Muscle layer of duodenum (tissue), 2 donors: ENCODE results near the gene HS6ST1.
"Not testable (repeated sequence)": the region's sequence is repeated elsewhere in the genome, so short reads cannot be mapped to it uniquely, and the experiment has no call there.

Experiments
- H3K27ac ChIP-seq: one replicate; pipeline ENCODE4 v1.7.0; 2013; ENCODE audit warnings: mild to moderate bottlenecking, low read length
- H3K27me3 ChIP-seq: one replicate; pipeline ENCODE4 v1.7.0; 2013; ENCODE audit warnings: low read depth, mild to moderate bottlenecking, control low read depth, low read length
- H3K36me3 ChIP-seq, 2 donors: one replicate each; pipeline ENCODE4 v1.7.0; 2013; ENCODE audit warnings: low read length in 2 of 2, control low read depth in 1 of 2, mild to moderate bottlenecking in 1 of 2; ENCODE audit not compliant: insufficient read depth in 2 of 2, control insufficient read depth in 1 of 2
- H3K4me1 ChIP-seq, 2 donors: one replicate each; pipeline ENCODE4 v1.7.0; 2013; ENCODE audit warnings: low read length in 2 of 2, mild to moderate bottlenecking in 2 of 2, control low read depth in 1 of 2, moderate library complexity in 1 of 2; ENCODE audit not compliant: insufficient read depth in 2 of 2, control insufficient read depth in 1 of 2
- H3K4me3 ChIP-seq, 2 donors: one replicate each; pipeline ENCODE4 v1.7.0; 2013; ENCODE audit warnings: low read length in 2 of 2, low read depth in 1 of 2, mild to moderate bottlenecking in 1 of 2
- H3K9me3 ChIP-seq, 2 donors: one replicate each; pipeline ENCODE4 v1.7.0; 2013; ENCODE audit warnings: low read length in 2 of 2, control low read depth in 1 of 2, mild to moderate bottlenecking in 1 of 2; ENCODE audit not compliant: control insufficient read depth in 1 of 2
- donor health status: healthy.

Gene HS6ST1

GRCh38 chr2:128320192-128320905 is 1.7 kb upstream of the HS6ST1 start:
- H3K4me3 ChIP-seq = no peak overlapping the region
- H3K9me3 ChIP-seq = no peaks in the 10 kb centered on the region
- H3K27ac ChIP-seq = no peak overlapping the region
- H3K36me3 ChIP-seq = no peaks in the 10 kb centered on the region
- peaks cover 0 to 28% of the 10 kb centered on the region in 2 donors for H3K4me1 ChIP-seq
- no peaks in the 10 kb centered on the region for H3K27me3 ChIP-seq

DNA sequence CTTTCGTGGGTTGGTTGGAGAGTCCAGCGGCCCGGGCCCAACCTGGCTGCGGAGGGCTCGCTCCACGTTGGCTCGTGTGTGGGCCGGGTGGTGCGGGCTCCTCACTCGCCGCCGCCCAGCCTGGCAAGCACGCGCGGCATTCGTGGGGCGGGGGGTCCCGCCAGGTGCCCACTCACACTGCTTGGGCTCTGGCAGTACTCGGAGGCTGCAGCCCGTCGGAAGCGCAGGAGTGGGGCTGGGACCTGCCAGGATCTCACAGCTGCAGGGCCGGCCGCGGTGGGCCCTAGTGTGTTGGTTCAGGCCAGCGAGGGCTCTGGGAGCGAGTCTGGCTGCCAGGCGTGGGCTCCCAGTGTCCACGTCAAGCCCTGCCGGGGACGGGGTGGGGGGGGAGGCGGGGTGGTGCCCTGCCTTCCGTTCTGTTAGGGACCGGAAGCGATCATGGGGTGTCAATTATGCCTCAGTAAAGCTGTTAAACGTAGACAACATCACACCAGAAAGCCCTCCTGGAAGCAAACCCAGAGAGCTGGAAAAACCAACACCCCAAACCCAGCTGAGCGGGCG is 1.0 kb upstream of the HS6ST1 start:
- H3K27me3 ChIP-seq = no peaks in the 10 kb centered on the region
- H3K4me3 ChIP-seq = peak overlapping the region in 1 of 2 donors; percentile 74
- H3K9me3 ChIP-seq = no peaks in the 10 kb centered on the region
- no peaks in the 10 kb centered on the region for H3K36me3 ChIP-seq
- H3K27ac ChIP-seq = no peak overlapping the region
- H3K4me1 ChIP-seq = peaks cover 0 to 33% of the 10 kb centered on the region in 2 donors

DNA sequence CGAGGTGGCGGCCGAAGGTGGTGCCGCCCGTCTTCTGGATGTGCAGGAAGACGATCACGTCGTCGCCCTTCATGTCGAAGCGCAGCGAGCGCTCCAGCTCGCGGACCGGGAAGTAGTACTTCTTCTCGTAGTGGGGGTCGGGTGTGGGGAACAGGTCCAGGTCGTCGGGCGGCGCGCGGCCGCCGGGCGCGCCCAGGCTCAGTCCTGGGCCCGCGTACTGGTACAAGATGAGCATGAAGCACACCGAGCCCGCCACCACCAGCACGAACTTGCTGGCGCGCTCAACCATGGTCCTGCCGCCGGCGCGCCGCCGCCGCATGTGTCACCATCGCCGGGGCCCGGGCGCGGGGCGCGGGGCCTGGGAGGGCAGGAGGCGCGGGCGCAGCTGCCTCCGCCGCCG is 423 bp downstream of the HS6ST1 start:
- H3K9me3 ChIP-seq, H3K27me3 ChIP-seq, H3K27ac ChIP-seq, H3K36me3 ChIP-seq: not testable (repeated sequence)
- Histone ChIP-seq H3K4me3 (peak overlapping the region in 1 of 2 donors; percentile 73), H3K4me1 (peaks cover 4 to 48% of the 10 kb centered on the region in 2 donors)

- H3K36me3 ChIP-seq, H3K9me3 ChIP-seq, H3K27ac ChIP-seq, H3K27me3 ChIP-seq: not testable (repeated sequence)
- Histone ChIP-seq H3K4me1 (peaks cover 4 to 52% of the 10 kb centered on the region in 2 donors), H3K4me3 (peak overlapping the region; percentile 73 to 79)
Measured at GRCh38 chr2:128317899-128318225, 806 bp downstream of the HS6ST1 start.

DNA sequence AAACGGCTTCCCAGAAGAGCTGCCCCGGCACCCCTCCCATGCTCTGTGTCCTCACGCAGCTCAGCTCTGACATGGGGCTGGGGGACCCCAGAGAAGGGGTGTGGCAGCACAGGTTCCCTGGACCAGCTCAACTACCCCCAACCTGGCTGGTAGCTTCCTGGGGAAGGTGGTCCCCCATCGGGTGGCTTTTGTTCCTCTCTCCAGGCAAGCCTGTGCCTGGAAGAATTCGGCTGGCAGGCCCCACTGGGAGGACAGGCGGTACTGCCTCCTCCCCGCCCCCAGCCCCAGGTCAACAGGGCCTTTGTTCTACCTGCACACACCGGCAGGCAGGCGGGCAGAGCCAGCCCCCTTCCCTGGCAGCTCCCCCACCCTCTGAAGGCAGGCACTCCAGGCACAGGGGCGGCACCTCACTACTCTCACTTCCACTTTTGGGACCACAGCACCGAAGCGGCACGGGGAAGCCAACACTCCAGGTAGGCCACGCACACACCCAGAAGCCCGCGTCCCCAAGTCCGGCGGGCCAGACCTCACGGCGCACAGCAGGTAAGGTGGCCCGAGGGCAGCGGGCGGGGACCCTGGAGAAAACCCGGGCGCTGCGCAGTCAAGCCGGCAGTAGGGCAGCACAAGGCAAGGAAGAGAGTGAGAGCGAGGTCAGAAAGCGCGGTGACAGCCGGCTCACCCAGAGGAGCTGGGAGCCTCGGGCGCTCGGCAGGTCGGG is 1.3 kb downstream of the HS6ST1 start:
- Histone ChIP-seq H3K4me1 (peaks cover 4 to 53% of the 10 kb centered on the region in 2 donors), H3K27me3 (no peaks in the 10 kb centered on the region), H3K27ac (no peak overlapping the region), H3K9me3 (no peaks in the 10 kb centered on the region), H3K4me3 (peak overlapping the region; percentile 73 to 79), H3K36me3 (no peaks in the 10 kb centered on the region)

DNA sequence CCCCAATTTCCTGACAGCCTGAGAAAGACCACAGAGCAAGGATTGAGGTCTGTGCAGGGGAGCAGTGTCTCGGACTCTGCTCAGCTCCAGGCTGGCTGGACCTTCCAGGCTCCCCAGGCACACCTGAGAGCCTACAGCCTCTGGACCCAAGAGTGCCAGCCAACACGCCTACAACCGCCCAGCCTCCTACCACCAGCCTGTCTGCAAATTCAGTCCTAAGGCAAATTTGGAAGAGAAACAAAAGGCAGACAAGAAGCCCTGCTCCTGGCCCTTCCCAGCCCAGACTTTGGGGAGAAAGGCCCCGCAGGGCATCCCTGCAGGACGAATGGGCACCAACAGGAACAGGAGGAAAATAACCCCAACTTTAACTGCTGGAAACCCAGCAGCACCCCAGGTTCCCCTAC is 1.9 kb downstream of the HS6ST1 start:
- H3K27ac ChIP-seq = no peak overlapping the region
- H3K9me3 ChIP-seq = no peaks in the 10 kb centered on the region
- H3K4me3 ChIP-seq = peak overlapping the region; percentile 73 to 79
- H3K4me1 ChIP-seq = peaks cover 4 to 56% of the 10 kb centered on the region in 2 donors
- H3K36me3 ChIP-seq = no peaks in the 10 kb centered on the region
- no peaks in the 10 kb centered on the region for H3K27me3 ChIP-seq

- no peaks in the 10 kb centered on the region for H3K27me3 ChIP-seq
- no peaks in the 10 kb centered on the region for H3K9me3 ChIP-seq
- H3K4me3 ChIP-seq = peak overlapping the region; percentile 73 to 79
- no peaks in the 10 kb centered on the region for H3K36me3 ChIP-seq
- H3K4me1 ChIP-seq = peaks cover 4 to 63% of the 10 kb centered on the region in 2 donors
- no peak overlapping the region for H3K27ac ChIP-seq
Measured at GRCh38 chr2:128315829-128316776, 2.6 kb downstream of the HS6ST1 start.

- peaks cover 0 to 3% of the 10 kb centered on the region in 2 donors for H3K36me3 ChIP-seq
- H3K27ac ChIP-seq = no peak overlapping the region
- H3K4me1 ChIP-seq = peaks cover 4 to 69% of the 10 kb centered on the region in 2 donors
- H3K27me3 ChIP-seq = no peaks in the 10 kb centered on the region
- H3K9me3 ChIP-seq = no peaks in the 10 kb centered on the region
- H3K4me3 ChIP-seq = peak overlapping the region; percentile 73 to 79
Measured at GRCh38 chr2:128315122-128315828, 3.4 kb downstream of the HS6ST1 start.

GRCh38 chr2:128314348-128315121 is 4.1 kb downstream of the HS6ST1 start:
- Histone ChIP-seq H3K4me3 (peak overlapping the region in 1 of 2 donors; percentile 79), H3K27ac (no peak overlapping the region), H3K27me3 (no peaks in the 10 kb centered on the region), H3K4me1 (peaks cover 4 to 75% of the 10 kb centered on the region in 2 donors), H3K36me3 (peaks cover 0 to 3% of the 10 kb centered on the region in 2 donors), H3K9me3 (no peaks in the 10 kb centered on the region)

DNA sequence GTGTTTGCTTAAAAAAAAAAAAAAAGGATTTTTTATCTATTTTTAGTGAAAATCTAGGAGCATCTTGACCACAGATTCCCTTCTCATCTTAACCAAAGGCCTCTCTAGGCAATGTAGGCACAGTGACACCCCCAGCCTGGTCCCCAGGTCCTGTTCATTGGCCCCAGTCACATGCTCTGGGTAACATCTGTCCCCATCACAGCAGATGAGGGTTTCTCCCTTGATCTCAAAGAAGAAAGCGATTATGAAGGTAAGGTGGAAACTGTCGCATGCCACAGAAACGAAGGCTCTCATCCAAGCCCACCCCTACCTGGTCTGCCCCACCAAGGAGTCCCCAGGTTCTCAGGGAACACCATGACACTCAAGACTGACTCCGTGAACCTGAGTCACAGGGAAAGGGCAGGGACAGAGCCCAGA is 4.7 kb downstream of the HS6ST1 start:
- H3K4me1 ChIP-seq = peaks cover 8 to 77% of the 10 kb centered on the region in 2 donors
- no peak overlapping the region for H3K27ac ChIP-seq
- H3K36me3 ChIP-seq = peaks cover 0 to 3% of the 10 kb centered on the region in 2 donors
- H3K9me3 ChIP-seq = no peaks in the 10 kb centered on the region
- no peaks in the 10 kb centered on the region for H3K27me3 ChIP-seq
- no peak overlapping the region for H3K4me3 ChIP-seq
